SK-N-SH (cell line): ENCODE results near the gene PATL2. TPM values are rescaled to one million over a fixed set of nuclear protein-coding genes. Genes with fewer than 3 reads are reported as not detected.
"Not testable (repeated sequence)": the region's sequence is repeated elsewhere in the genome, so short reads cannot be mapped to it uniquely, and the experiment has no call there.

ENCODE experiments used
- CTCF ChIA-PET: fragments of 300-600, 350-600 bp; formaldehyde crosslinking; extraction: SDS; loops from one replicate; lab custom pipeline; 2021; lab: Yijun Ruan, JAX
- POLR2A ChIA-PET: fragments of 350-600 bp; sonication (Branson Sonifier 250); formaldehyde crosslinking; extraction: SDS; loops from one replicate; lab custom pipeline; 2020; ENCODE audit warnings: antibody characterized with exemption, inconsistent platforms; lab: Yijun Ruan, JAX
- DNase-seq: peaks from one replicate; pipeline ENCODE4 v3.0.0; 2012
- H2AFZ ChIP-seq: fragments of 200-600 bp; sonication (generic); 2 replicates; pipeline ENCODE4 v1.8.1; 2016; ENCODE audit warnings: antibody characterized with exemption, mild to moderate bottlenecking, low read depth
- H3F3A ChIP-seq: fragments of 200-600 bp; sonication (generic); replicated peaks from 2 replicates; pipeline ENCODE3; 2016; ENCODE audit warnings: antibody characterized with exemption, mild to moderate bottlenecking; ENCODE audit not compliant: insufficient read depth
- H3K27ac ChIP-seq, 2 experiments: fragments of 200-500 bp in 1 of 2; fragments of 200-600 bp in 1 of 2; sonication (Bioruptor generic) in 1 of 2; sonication (generic), shearing (Covaris generic) in 1 of 2; 2 replicates each; pipeline versions ENCODE4 v1.5.1 to v1.6.1; 2014 to 2016; ENCODE audit warnings: low read depth in 2 of 2, inconsistent platforms in 1 of 2, low read length in 1 of 2, mild to moderate bottlenecking in 1 of 2, mixed read lengths in 1 of 2
- H3K27me3 ChIP-seq: fragments of 200-600 bp; sonication (generic), shearing (Covaris generic); 2 replicates; pipeline ENCODE4 v1.6.1; 2016; ENCODE audit warnings: mixed run types; ENCODE audit not compliant: insufficient read depth
- H3K36me3 ChIP-seq, 2 experiments: fragments of 200-500 bp in 1 of 2; fragments of 200-600 bp in 1 of 2; sonication (Bioruptor generic) in 1 of 2; sonication (generic) in 1 of 2; replicated peaks in 1 of 2; 2 replicates each; pipeline versions ENCODE3 to v1.5.1; 2014 to 2016; ENCODE audit warnings: low read length in 1 of 2, mild to moderate bottlenecking in 1 of 2; ENCODE audit not compliant: insufficient read depth in 2 of 2, control insufficient read depth in 1 of 2
- H3K4me1 ChIP-seq, 2 experiments: fragments of 200-500 bp in 1 of 2; fragments of 200-600 bp in 1 of 2; sonication (Bioruptor generic) in 1 of 2; sonication (generic), shearing (Covaris generic) in 1 of 2; 2 replicates each; pipeline versions ENCODE4 v1.5.1 to v1.6.1; 2014 to 2016; ENCODE audit warnings: low read depth in 1 of 2, low read length in 1 of 2, mixed run types in 1 of 2; ENCODE audit not compliant: insufficient read depth in 2 of 2, control insufficient read depth in 1 of 2
- H3K4me2 ChIP-seq: fragments of 200-600 bp; sonication (generic), shearing (Covaris generic); 2 replicates; pipeline ENCODE4 v1.6.1; 2017; ENCODE audit warnings: mixed run types
- H3K4me3 ChIP-seq, 2 experiments: fragments of 200-500 bp in 1 of 2; fragments of 200-600 bp in 1 of 2; sonication (Bioruptor generic) in 1 of 2; sonication (generic), shearing (Covaris generic) in 1 of 2; 2 replicates each; pipeline versions ENCODE4 v1.5.1 to v1.8.1; 2014 to 2016; ENCODE audit warnings: low read depth in 2 of 2, inconsistent platforms in 1 of 2, low read length in 1 of 2, mild to moderate bottlenecking in 1 of 2, mixed read lengths in 1 of 2, moderate library complexity in 1 of 2
- H3K79me2 ChIP-seq: fragments of 200-600 bp; sonication (generic); 2 replicates; pipeline ENCODE4 v1.8.1; 2017; ENCODE audit warnings: mild to moderate bottlenecking; ENCODE audit not compliant: insufficient read depth
- H3K9ac ChIP-seq: fragments of 200-600 bp; sonication (generic); 2 replicates; pipeline ENCODE4 v1.6.1; 2017; ENCODE audit warnings: mixed run types
- H3K9me2 ChIP-seq: fragments of 200-600 bp; sonication (generic); 2 replicates; pipeline ENCODE4 v1.6.1; 2017; ENCODE audit warnings: mixed run types
- H3K9me3 ChIP-seq: fragments of 200-600 bp; sonication (generic); 2 replicates; pipeline ENCODE4 v1.6.1; 2017; ENCODE audit warnings: mixed run types, mild to moderate bottlenecking, moderate library complexity
- H4K20me1 ChIP-seq: fragments of 200-600 bp; sonication (generic); 2 replicates; pipeline ENCODE4 v1.6.1; 2017; ENCODE audit warnings: mild to moderate bottlenecking, mixed run types; ENCODE audit not compliant: insufficient read depth
- EP300 ChIP-seq, 2 experiments: IDR thresholded peaks; 2 replicates each; pipeline versions ENCODE4 v1.4.0 to v1.6.1; 2012; ENCODE audit warnings: borderline replicate concordance in 1 of 2, low read depth in 1 of 2, low read length in 1 of 2
- FOXJ3 ChIP-seq: sonication (generic); formaldehyde crosslinking; IDR thresholded peaks from 2 replicates; pipeline ENCODE4 v1.5.1; 2020; ENCODE audit warnings: mild to moderate bottlenecking, missing genetic modification reagents
- GABPA ChIP-seq: IDR thresholded peaks from 2 replicates; pipeline ENCODE4 v1.4.0; 2012; ENCODE audit warnings: low read depth, mild to moderate bottlenecking
- MEF2A ChIP-seq: IDR thresholded peaks from 2 replicates; pipeline ENCODE4 v1.4.0; 2012; ENCODE audit warnings: low read depth, borderline replicate concordance
- NFIC ChIP-seq: IDR thresholded peaks from 2 replicates; pipeline ENCODE4 v1.4.0; 2012; ENCODE audit warnings: borderline replicate concordance
- POLR2AphosphoS5 ChIP-seq: IDR thresholded peaks from 2 replicates; pipeline ENCODE4 v1.6.1; 2012; ENCODE audit warnings: low read depth, low read length
- RFX5 ChIP-seq: IDR thresholded peaks from 2 replicates; pipeline ENCODE4 v1.6.1; 2012; ENCODE audit warnings: mild to moderate bottlenecking, improper control_type of control experiment, low read length
- SMC3 ChIP-seq: IDR thresholded peaks from 2 replicates; pipeline ENCODE4 v1.6.1; 2012; ENCODE audit warnings: low read depth, low read length, improper control_type of control experiment
- YY1 ChIP-seq: IDR thresholded peaks from 2 replicates; pipeline ENCODE4 v1.4.0; 2012; ENCODE audit warnings: low read depth, mild to moderate bottlenecking
- WGBS: methylation state at CpG from one replicate; pipeline ENCODE4 v1.1.6; 2017; ENCODE audit warnings: low lambda C conversion rate; 5-methylcytosine and 5-hydroxymethylcytosine counted together
- polyA plus RNA-seq, 3 experiments: library from polyadenylated mRNA; depleted of rRNA; stranded (reverse); fragments of >200 nt; gene quantifications; 2 replicates each; pipeline ENCODE4 v1.2.3, GENCODE V29; 2012
- TF ChIP-seq, protein P1 (sequence below): fragments of 200-600 bp; sonication (generic); IDR thresholded peaks from 2 replicates; pipeline ENCODE4 v1.6.1; 2017; ENCODE audit warnings: antibody characterized with exemption, mild to moderate bottlenecking, moderate library complexity
- TF ChIP-seq, protein P2 (sequence below): IDR thresholded peaks from 2 replicates; pipeline ENCODE4 v1.4.0; 2012; ENCODE audit warnings: low read depth, borderline replicate concordance

Gene PATL2
- polyA plus RNA-seq, 1 of the 3 experiments (the other 2 are of a cell fraction) = 0.31 TPM

DNA sequence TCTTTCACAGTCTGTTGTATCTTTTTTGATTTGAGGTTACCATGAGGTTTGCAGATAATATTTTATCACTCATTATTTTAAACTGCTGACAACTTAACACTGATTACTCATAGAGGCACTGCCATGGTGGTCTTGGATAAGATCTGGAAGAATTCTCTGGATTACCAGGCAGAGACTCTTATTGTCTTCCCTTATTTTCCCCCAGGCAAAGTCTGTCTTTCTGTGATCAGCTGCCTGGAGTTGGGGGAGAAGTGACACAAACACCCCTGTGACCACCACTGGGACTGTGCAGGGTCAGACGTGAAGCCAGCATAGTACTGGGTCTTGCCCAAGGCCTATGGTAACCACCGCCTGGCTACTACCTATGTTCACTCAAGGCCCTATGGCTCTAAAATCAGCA is 4.7 kb downstream of the PATL2 start (continued):
- TF ChIP-seq, protein P1, sequence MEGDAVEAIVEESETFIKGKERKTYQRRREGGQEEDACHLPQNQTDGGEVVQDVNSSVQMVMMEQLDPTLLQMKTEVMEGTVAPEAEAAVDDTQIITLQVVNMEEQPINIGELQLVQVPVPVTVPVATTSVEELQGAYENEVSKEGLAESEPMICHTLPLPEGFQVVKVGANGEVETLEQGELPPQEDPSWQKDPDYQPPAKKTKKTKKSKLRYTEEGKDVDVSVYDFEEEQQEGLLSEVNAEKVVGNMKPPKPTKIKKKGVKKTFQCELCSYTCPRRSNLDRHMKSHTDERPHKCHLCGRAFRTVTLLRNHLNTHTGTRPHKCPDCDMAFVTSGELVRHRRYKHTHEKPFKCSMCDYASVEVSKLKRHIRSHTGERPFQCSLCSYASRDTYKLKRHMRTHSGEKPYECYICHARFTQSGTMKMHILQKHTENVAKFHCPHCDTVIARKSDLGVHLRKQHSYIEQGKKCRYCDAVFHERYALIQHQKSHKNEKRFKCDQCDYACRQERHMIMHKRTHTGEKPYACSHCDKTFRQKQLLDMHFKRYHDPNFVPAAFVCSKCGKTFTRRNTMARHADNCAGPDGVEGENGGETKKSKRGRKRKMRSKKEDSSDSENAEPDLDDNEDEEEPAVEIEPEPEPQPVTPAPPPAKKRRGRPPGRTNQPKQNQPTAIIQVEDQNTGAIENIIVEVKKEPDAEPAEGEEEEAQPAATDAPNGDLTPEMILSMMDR = no peak

DNA sequence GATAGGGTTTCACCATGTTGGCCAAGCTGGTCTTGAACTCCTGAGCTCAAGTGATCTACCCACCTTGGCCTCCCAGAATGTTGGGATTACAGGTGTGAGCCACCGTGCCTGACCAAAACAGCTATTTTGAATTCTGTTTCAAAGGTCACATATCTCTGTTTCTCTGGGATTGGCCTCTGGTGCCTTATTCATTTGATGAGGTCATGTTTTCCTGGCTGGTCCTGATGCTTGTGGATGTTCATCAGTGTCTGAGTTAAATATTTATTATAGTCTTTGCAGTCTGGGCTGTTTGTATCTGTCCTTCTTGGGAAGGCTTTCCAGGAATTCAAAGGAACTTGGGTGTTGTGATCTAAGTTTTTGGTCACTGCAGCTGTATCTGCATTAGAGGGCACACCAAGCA is 5.1 kb downstream of the PATL2 start:
- TF ChIP-seq POLR2AphosphoS5 (no peak), GABPA (no peak), SMC3 (no peak), RFX5 (no peak), FOXJ3 (CRISPR knock-in tag) (no peak), NFIC (no peak), YY1 (no peak), EP300 (IDR thresholded peaks at IDR 0.05; ENCODE audit: borderline replicate concordance in 1 of 2, low read depth in 1 of 2, low read length in 1 of 2) (no peak), MEF2A (no peak)
- TF ChIP-seq, protein P2, sequence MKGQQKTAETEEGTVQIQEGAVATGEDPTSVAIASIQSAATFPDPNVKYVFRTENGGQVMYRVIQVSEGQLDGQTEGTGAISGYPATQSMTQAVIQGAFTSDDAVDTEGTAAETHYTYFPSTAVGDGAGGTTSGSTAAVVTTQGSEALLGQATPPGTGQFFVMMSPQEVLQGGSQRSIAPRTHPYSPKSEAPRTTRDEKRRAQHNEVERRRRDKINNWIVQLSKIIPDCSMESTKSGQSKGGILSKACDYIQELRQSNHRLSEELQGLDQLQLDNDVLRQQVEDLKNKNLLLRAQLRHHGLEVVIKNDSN = no peak
- H3K36me3 ChIP-seq = no peaks in the 10 kb centered on the region
- POLR2A ChIA-PET = interaction anchor here (2.0 kb wide), 1 partner anchor 42 kb away, joined by 5 read pairs; the partner anchor contains the start of gene SPG11

DNA sequence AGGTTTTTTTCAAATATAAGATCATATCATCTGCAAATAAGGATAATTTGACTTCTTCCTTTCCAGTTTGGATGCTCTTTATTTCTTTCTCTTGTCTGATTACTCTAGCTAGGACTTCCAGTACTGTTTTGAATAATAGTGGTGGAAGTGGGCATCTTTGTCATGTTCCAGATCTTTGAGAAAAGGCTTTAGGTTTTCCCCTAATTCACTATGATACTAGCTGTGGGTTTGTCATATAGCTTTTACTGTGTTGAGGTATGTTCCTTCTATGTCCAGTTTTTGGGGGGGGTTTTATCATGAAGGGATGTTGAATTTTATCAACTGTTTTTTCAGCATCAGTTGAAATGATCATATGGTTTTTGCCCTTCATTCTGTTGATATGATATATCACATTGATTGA is 10.4 kb downstream of the PATL2 start:
- DNase-seq, H3K36me3 ChIP-seq, H3F3A ChIP-seq, H3K9ac ChIP-seq, H4K20me1 ChIP-seq, H2AFZ ChIP-seq, H3K4me3 ChIP-seq, CTCF ChIA-PET, H3K4me1 ChIP-seq, H3K4me2 ChIP-seq, H3K27ac ChIP-seq, H3K79me2 ChIP-seq, H3K9me2 ChIP-seq, POLR2A ChIA-PET, H3K9me3 ChIP-seq, H3K27me3 ChIP-seq: not testable (repeated sequence)

More for the DNA sequence above, 5.1 kb downstream of the PATL2 start:
- WGBS = 86% methylated on average over 1 of the region's 1 CpG
- H3K4me3 ChIP-seq = no peak overlapping the region
- DNase-seq = no peak
- H3K79me2 ChIP-seq = no peaks in the 10 kb centered on the region
- H2AFZ ChIP-seq = no peak overlapping the region
- no peak overlapping the region for H3K4me2 ChIP-seq
- no peak overlapping the region for H3K27ac ChIP-seq
- H3K9ac ChIP-seq = no peak overlapping the region
- no peaks in the 10 kb centered on the region for H3K9me2 ChIP-seq
- no peaks in the 10 kb centered on the region for H4K20me1 ChIP-seq
- H3F3A ChIP-seq = peaks cover 5% of the 10 kb centered on the region
- H3K27me3 ChIP-seq = no peaks in the 10 kb centered on the region
- no peaks in the 10 kb centered on the region for H3K4me1 ChIP-seq
- H3K9me3 ChIP-seq = no peaks in the 10 kb centered on the region; the same call in 1 of the 2 replicates
- CTCF ChIA-PET = interaction anchor here (1.1 to 11.4 kb wide), 3 partner anchors 31 to 42 kb away, joined by 3 to 117 read pairs (median 4); partner anchors contain the start of genes SPG11 and TRIM69
